HG03108 (cell line): ENCODE results near the gene DPF3.

Experiments
- ATAC-seq: cut with Tn5 transposase; IDR thresholded peaks from one replicate; pipeline ENCODE4 v1.9.1; 2021; ENCODE audit warnings: moderate library complexity; ENCODE audit not compliant: unreplicated experiment

The DPF3 gene

DNA sequence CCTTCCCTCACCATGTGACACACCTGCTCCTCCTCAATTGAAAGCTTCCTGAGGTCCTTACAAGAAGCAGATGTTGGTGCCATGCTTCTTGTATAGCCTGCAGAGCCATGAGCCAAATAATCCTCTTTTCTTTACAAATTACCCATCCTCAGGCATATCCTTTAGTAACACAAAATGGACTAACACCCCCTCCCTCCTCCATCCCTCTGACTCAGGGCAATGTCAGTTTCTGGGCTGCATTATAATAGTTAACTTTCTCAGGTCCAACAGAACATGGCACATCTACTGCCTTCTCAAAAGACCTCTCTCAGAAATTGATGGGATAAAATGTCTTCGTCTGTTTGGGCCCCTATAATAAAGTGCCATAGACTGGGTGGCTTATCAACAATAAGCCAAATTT lies 287.0 kb downstream of the DPF3 start:
- no peak for ATAC-seq

DNA sequence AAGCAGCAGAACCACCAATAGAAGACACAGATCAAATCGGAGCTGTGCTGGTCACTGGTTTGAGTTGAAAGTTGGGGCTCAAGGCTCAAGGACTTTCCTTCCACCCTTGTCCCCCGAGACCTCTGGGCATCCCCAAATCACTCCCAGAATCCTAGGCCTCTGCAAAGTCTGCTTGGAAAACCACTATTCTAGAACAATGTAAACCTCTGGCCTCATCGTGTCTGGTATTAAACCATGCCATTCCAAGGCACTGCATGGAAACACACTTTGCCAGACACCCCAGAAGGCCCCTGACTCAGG lies 288.0 kb downstream of the DPF3 start:
- no peak for ATAC-seq

DNA sequence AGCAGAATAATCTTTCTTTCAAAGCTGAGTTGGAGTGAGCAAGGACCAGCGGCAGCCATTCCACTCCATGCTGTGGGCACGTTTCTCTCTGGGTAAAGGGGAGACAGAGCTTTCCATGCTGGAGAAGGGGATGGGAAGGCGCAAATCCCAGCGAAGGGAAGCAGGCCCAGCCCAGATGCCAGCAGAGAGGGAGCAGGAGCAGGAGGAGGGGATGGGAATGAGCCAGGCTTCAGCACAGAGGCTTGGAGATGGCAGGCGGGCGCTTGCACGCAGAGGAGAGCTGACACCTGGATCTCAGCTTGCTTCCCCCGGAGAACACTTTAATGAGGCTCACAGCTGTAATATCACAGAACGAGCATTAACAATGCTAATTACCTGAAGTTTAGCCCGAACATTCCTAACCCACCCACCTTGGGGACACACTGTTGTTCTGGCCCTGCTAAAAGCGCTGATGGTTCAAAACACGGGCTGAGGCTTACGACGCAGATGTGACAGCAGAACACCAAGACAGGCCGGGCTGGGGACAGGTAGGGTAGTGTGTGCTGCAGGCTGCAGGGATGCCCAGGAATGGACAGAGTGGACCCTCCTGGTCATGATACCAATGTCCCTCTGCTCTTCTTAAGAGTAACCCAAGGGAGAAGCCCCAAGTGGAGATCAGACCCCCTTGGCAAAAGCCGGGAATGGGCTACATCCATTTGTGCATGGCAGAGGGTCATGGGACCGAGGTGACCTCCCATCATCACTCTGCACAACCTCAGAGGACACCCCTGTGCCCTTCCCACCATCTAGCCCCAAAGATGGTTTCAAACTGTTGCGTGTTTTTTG lies 288.6 kb downstream of the DPF3 start:
- ATAC-seq = no peak

DNA sequence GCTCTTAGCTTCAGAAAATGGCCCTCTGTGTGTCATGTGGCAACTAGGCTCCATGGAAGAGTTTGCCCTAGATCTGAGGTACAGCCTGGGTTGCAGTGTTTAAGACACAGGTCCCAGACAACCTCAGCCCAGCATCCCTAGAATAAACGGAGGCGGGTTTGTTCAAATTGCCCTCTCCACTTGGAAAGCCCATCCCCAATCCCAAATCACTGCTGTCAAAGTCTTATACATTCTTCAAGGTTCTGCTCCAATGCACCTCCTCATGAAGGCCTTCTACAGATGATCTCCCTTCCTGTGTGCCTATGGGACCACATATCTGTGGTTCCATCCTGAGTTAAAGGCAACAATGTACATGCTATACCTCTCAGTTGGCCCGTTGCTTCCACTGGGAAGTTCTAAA lies 289.8 kb downstream of the DPF3 start:
- no peak for ATAC-seq

DNA sequence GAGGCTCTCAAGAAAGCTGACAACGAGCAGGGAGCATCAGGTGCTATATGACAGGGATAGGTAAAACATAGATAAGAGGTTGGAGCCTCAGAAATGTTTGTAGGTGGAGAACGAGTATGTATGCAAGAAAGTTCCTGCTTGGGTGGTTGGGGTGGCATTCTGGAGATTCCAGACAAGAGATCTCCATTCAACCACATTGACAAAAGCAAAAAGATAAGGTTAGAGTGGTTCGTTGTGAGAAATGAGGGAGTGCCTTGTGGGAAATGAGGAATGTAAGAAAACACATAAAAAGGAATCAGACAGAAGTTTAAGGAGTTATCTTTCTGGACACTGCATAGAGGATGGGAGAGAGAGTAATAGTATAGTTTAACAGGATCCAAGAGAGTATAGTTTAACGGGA lies 290.3 kb downstream of the DPF3 start:
- ATAC-seq = no peak

DNA sequence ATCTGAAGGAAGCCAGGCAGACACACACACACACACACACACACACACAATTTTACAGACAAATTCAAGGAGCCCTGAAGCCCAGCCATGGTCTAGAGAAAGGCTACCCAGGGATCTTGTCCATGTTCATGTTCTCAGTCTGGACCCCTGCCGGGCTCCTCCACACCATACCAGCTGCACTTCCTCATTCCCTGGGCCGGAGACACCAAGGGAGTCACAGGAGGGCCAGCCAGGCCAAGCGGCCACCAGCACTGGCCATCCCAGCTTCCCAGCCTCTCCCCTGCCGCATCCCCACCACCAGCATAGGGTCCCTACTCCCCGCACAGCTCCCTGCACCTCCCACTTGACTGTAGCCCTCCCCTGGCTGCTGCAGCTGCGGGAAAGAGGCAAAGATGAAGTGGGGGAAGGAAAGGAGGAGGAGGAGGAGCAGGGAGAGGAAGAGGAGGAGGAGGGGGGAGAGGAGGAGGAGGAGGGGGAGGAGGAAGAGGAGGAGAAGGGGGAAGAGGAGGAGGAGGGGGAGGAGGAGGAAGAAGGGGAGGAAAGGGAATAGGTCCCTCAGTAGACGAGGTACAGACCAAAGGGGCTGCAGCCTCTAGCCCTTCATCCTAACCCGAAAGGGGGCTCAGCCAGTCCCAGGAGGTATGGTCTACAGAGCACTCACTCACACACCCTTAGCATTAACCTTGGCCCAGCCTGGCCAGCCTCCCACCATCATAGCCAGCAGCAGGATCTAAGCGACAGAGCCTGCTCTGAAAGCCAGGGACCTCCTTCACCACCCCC lies 293.2 kb downstream of the DPF3 start:
- no peak for ATAC-seq

DNA sequence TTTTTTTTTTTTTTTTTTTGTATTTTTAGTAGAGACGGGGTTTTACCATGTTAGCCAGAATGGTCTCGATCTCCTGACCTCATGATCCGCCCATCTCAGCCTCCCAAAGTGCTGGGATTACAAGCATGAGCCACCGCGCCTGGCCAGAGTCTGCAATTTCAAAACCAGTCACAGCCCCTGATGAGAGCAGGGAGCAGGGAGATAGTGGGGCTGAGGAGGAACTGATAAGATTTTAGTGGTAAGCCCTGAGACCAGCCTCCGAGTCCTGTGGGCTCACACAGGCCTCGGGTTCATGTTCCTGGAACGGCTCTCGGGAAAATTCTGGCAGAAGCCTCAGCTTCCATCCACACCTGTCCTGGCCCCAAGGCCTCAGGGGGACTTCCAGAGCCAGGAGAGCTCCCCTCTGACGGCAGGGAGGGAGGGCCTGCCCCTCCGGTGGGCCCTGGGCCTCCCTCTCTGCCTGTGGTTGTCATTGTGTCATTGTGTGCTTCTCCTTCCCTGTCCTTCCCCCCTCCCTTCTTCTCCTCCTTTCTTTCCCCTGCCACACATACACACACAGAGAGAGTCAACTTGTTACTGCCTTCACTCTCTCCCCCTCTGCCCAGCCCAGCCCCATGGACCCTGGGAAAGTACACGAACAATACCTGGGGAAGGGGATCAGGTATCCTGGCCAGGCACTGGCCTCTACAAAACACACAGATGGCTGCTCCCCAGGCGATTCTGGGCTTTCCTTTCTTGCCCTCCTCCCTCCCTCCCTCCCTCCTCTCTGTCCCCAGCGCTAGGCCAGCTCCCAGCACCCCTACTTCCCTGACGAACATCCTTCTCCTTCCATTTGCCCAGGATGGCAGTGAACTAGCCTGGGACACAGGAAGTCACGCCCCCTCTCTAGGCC lies 294.1 kb downstream of the DPF3 start:
- ATAC-seq = no peak

DNA sequence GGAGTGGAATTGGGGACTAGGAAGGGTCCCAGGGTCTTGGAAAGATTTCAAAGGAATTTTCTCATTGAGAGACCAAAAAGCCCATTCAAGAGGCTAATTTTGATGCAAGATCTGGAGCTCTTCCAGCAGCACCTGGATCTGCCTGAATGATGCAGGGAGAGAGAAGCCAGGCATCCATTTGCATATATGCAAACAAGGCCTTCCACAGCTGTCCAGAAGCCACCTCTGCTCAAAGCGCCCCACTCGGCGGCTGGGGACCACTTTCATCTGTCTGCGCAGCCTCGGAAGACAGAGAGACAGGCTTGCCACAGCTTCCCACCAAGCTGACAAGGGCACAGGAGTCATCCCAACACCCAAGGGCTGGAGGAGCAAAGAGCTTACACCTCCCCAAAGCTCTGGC lies 295.6 kb downstream of the DPF3 start:
- ATAC-seq = no peak

DNA sequence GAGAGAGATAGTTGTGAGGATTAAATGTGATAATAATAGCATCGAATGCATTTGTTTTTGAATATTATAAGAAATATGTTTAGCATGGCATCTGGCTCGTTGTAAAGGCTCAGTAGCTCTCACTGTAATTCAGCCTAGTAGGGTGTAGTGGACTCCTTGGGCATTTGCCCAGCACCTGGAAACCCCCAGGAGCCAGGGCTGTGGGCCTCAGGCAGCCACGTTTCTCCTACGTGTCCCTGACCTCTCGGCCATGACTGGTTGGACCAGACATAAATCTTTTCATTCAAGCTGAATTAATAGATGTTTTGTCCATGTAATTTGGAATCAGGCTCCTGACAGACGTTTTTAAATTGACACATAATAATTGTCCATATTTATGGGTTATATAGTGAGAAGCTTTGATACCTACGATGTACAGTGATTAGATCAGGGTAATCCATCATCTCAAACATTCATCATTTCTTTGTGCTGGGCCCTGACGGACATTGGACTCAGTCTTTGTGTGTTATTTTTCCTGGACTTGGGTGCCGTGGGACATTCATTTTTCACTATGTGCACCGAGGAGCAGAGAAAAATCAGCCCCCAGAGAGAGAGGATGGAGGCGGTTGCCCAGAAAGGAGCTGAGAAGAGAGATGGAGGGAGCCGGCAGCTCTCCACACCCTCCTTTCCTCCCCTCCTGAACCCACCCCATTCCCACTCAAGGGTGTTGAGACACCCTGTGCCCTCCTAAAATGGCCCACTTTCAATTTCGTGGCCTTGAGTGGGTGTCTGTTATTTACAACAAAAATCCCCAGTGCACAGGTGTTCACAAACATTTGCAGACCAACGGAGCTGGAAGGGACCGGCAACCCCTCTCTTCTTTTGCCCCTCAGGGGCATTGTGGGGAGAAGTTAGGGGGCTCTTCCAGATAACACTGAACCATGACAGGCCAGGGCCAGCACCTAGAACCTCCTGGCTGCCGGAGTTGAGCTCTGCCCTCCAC lies 296.4 kb downstream of the DPF3 start:
- no peak for ATAC-seq

DNA sequence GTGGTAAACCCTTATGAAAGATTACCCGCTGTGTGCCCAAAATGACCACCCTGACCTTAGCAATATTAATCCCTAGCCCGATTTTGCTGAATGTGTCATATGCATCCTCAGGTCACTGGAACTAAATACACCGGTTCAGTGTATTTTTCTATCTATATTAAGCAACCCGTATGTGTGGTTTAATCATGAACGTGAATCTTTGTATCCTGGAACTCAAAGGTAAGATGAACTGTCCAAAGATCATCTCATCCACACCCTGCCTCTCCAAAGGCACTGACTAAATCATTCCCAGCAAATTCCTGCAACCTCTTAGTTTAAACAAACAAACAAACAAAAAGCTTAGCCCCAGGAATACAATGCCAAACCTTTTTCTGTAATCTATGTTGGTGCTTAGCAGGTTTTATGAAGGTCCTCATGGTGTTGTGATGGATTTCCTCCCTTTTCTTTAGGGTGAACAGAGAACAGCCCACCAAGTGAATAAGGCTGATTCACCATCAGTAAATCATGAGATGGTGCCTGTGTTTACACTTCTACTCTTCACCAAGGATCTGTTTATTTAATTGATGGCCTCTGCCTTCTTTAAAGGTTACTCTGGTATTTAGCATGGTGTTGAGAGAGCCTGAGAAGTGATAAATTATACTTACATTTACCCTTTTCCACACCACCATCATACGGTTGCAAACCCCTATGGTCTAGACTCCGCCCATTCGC lies 298.6 kb downstream of the DPF3 start:
- ATAC-seq = no peak

DNA sequence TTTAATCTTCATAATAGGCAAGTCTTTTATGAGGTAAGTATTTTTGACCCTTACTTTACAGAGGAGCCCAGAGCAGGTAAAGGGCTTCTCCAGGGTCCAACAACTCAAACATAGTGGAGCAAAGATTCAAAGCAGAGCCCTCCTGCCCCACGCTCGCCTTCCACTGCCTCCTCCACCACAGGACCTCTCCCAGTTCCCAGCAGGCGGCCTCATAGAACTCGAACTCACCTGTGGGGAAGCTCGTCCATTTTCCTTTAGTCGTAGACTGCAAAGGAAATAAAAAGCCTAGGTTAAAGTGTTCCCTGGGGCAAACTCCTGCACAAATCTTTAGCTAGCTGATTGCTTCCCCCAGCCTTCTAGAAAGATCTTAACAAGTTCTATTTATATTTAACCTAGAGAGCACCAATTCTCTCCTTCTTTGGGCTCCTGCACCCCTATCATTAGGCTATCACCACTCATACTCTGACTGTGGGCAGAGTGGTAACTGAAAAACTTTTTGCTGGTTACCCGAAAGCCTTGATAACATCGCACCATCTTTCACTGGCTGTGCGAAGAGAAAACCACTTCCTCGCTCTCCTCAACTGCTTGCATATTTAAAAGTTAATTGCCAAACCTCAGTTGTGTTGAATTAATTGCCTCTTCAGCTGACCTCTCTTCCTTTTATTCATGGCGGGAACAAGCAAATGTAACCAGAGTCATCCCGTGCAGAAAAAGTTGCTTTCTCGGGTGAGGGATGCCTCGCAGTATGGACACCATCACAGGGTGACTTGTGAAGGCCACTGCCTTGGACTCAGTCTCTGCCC lies 299.6 kb downstream of the DPF3 start:
- peak; percentile 77 for ATAC-seq

DNA sequence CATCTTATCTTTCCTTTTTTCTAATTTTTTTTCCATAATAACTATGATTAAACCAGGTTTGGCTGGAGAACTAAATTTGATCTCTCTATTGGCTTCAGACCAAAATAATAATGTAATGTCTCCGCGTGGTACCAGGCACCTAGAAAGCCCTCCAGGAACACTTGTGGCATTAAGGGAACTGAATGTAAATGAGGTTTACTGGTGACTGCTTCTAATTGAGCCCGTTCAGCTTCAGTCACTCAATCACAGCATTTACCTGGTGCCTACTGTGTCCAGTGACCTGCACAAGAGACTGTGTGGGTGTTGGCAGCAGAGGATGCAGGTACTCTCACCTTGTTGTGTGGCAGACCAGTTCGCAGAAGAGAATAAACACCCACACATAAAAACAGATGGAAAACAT lies 302.5 kb downstream of the DPF3 start:
- ATAC-seq = no peak

DNA sequence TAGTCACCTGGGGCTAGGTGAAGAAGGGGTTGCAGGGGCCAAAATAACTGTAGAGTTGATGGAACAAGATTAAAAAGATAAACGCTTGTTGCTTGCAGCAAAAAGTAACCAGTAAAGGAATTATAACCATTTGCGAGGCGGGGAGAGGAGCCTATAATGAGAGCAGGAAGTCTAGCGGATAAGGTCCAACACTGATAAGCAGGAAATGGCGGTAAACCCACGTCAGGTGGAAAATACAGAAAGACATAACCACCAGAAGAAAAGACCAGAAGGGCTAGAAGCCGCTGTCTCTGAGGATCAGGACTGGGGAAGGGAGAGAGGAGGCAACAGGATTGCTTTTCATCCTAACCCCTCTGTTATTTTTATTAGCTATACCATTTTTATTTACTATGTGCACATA lies 303.3 kb downstream of the DPF3 start:
- ATAC-seq = no peak

DNA sequence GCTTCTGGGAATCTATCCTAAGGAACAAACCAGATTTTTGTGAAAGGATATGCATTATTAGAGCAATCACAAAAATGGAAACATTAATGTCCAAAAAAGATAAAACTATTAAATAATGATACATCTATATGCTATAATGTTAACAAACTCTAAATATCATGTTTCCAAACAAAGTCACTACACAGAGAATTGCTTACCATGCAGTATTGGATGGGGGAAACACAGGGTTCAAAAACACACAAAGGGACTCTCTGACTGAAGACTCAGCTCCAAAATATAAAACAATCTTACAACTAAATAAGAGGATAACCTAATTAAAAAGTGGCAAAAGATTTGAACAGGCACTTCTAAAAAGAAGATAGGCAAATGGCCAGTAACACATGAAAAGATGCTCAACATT lies 304.2 kb downstream of the DPF3 start:
- ATAC-seq = no peak

DNA sequence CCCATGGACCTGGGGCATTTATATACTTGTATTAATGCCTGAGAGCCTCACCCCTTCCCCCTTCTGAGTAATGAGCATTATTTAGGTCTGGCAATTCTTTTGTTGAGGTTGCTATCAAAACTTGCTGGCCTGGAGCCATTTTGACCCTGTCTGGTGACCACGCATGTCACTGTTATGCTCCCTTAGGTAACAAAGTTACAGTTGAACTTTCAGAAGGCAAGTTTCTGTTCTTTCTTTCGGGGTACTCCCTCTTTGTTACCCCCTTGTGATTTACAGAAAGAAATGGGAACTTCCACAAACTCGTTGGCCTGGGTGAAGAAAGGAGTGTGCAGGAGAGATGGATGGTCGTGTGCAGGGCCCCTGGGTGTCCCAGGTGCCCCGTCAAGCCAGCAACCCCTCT lies 305.4 kb downstream of the DPF3 start:
- no peak for ATAC-seq

DNA sequence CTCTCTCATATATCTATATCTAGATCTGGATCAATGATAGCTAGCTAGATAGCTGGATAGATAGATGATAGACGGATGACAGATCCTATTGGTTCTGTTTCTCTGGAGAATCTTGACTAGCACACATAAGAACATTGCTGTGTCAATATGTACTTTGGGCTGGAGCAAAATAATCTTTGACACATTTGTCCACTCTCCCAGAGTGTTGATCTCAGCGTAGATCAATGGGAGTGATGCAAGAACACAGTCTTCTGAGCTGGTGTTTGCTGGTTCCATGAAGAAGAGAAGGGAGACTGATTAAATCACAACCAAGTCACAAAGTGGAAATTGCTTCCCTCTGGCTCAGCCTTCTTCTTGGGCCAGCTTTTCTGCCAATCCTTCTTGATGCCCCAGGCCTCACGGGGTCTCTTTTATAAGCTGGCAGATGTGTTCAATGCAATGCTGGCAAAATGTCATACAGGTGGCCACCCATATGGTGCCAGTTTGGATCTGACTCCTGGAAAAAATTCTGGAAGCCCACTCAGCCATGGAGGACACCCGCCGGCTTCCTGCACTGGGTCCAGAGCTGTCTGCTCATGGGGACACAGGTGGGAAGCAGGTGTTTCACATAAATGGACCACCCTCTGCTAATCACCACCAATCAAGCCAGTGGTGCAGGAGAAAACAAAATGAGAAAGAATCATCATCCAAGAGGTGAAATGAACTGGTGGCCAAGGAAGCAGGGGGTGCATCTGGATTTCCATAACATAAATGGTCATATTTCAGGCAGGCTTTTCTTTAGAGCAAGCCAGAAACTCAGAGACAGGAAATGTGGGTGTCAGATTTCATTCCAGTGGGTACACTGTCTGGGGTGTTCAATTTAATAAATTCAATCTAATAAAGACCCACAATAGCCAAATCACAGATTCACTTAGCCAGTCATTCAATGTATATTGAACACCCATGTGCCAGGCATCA lies 310.3 kb downstream of the DPF3 start:
- ATAC-seq = no peak

DNA sequence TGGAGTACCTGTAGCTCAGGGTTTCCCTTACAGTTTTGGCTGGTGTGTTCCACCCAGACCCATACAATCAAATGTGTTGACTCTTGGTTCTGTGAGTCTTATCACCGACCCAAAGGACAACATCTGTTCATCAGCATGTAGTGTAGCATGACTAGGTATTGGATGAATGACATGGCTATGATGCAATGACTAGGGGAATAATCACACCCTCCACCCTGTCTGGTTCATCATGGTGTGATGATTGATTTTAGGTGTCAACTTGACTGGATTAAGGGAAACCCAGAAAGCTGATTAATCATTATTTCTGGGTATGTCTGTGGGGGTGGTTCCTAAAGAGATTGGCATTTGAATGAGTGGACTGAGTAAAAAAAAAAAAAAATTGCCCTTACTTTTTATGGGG lies 311.3 kb downstream of the DPF3 start:
- ATAC-seq = no peak

DNA sequence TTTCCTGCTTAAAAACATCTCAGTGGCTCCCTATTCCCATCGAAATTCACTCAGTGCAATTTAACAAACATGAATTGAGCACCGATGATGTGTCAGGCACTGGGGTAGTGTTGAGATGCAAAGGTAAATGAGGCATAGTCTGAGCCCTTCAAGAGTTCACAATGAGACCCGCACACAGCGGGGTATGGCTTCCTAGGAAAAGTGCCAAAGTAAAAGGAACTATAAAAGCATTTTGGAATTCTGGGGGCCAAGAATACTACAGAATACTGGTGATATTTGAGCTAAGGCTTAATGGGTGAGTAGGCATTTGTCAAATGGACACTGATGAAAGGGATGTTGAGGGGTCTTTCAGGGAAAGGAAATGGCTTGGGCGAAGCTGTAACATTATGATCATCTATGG lies 315.4 kb downstream of the DPF3 start:
- no peak for ATAC-seq
